HEK293T (cell line): ENCODE results near the gene PYGL.

ENCODE experiments used
- CTBP1 ChIP-seq: fragments of 450-650 bp; IDR thresholded peaks from 2 replicates; pipeline ENCODE4 v1.6.1; 2016; ENCODE audit warnings: borderline replicate concordance
- FOXM1 ChIP-seq: fragments of 450-650 bp; IDR thresholded peaks from 2 replicates; pipeline ENCODE4 v1.6.1; 2017; ENCODE audit warnings: mild to moderate bottlenecking, borderline replicate concordance
- L3MBTL2 ChIP-seq: fragments of 450-650 bp; conservative IDR thresholded peaks from 2 replicates; pipeline ENCODE4 v1.6.1; 2016; ENCODE audit warnings: mild to moderate bottlenecking
- NFRKB ChIP-seq: fragments of 450-650 bp; IDR thresholded peaks from 2 replicates; pipeline ENCODE4 v1.6.1; 2016; ENCODE audit warnings: mild to moderate bottlenecking, moderate library complexity
- PKNOX1 ChIP-seq: fragments of 450-650 bp; IDR thresholded peaks from 2 replicates; pipeline ENCODE4 v1.6.1; 2016
- SP1 ChIP-seq: fragments of 450-650 bp; IDR thresholded peaks from 2 replicates; pipeline ENCODE4 v1.6.1; 2017
- SUZ12 ChIP-seq: fragments of 450-650 bp; IDR thresholded peaks from 2 replicates; pipeline ENCODE4 v1.6.1; 2016; ENCODE audit warnings: mild to moderate bottlenecking

- no peak for TF ChIP-seq SP1
- no peak for TF ChIP-seq FOXM1
- TF ChIP-seq NFRKB: no peak
- no peak for TF ChIP-seq SUZ12
- no peak for TF ChIP-seq L3MBTL2
- no peak for TF ChIP-seq CTBP1
- no peak for TF ChIP-seq PKNOX1
Observed at GRCh38 chr14:50865391-50866076, 78.7 kb downstream of the PYGL start.
